Hematopoietic multipotent progenitor cell treated with erythropoietin and hydrocortisone succinate and interleukin-3 and kit ligand, for 15 days (in vitro differentiated cells): Measurements from ENCODE around the gene MROH8.
"Not testable (repeated sequence)": the region's sequence is repeated elsewhere in the genome, so short reads cannot be mapped to it uniquely, and the experiment has no call there.

ENCODE experiments used
- DNase-seq: peaks from one replicate; pipeline ENCODE4 v3.0.0-alpha.2; 2015; ENCODE audit warnings: low spot score

MROH8 gene

GRCh38 chr20:37154684-37155298 lies 24.6 kb downstream of the MROH8 start:
- DNase-seq, result no peak

DNA sequence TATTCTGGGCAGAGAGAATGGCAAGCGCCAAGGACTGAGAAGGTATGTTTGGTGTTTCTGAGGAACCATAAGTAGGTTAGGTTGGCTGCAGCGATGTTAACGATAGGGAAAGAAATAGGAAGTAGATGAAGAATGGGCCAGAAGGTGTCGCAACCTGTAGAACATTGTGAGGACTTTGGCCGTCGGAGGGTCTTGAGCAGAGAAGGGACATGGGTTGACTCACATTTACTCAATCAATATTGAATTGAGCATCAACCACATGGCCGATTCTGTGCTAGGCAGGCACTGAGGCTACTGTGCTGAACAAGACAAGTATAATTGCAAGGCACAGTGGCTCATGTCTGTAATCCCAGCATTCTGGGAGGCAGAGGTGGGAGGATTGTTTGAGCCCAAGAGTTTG lies 27.1 kb downstream of the MROH8 start:
- DNase-seq, result no peak

GRCh38 chr20:37151529-37151928 lies 27.8 kb downstream of the MROH8 start:
- DNase-seq, result no peak

DNA sequence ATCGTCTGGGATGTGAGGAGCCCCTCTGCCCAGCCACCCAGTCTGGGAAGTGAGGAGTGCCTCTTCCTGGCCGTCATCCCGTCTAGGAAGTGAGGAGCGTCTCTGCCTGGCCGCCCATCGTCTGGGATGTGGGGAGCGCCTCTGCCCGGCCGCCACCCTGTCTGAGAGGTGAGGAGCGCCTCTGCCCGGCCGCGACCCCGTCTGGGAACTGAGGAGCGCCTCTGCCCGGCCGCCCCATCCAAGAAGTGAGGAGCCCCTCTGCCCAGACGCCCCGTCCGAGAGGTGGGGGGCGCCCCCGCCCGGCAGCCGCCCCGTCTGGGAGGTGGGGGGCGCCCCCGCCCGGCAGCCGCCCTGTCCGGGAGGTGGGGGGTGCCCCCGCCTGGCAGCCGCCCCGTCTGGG lies 28.5 kb downstream of the MROH8 start:
- DNase-seq, result not testable (repeated sequence)

- no peak for DNase-seq
Observed at GRCh38 chr20:37147250-37147649, 32.1 kb downstream of the MROH8 start.

DNA sequence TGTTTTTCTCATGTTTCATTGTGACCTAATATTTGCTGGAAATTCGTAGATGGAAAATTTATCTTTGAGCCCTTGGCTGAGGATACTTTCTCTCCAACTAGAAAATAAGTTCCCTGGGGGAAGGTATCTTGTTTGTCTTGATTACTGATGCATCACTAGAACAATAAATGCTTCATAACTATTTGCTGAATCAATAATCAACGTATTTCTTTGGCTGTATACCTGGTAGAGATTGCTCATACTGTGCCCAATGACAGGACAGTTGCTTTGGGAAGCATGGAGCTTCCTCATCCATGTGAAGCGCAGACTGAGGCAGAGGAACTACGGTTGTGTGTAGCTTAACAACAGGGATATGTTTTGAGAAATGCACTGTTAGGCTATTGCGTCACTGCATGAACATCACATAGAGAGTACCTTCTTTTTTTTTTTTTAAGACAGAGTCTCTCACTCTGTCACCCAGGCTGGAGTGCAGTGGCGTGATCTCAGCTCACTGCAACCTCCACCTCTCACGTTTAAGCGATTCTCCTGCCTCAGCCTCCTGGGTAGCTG lies 34.4 kb downstream of the MROH8 start:
- no peak for DNase-seq

DNA sequence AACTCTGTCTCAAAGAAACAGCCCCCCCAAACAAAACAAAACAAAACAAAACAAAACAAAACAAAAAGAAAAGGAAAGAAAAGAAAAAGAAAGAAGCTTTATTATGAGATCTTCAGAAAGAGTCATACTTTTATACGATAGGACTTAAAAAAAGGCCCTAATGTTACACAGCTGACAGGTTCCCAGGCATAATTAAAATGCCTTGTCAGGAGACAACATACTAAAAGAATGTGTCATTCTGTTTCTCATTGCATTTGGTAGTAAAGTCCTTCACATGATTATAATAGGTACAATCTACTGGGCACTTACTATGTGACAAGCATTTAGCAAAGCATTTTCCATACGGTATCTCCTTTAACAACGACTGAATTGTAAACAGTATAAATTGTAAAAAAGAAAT lies 36.6 kb downstream of the MROH8 start:
- DNase-seq, result no peak

- DNase-seq, result no peak
Observed at GRCh38 chr20:37137547-37137946, 41.8 kb downstream of the MROH8 start.

DNA sequence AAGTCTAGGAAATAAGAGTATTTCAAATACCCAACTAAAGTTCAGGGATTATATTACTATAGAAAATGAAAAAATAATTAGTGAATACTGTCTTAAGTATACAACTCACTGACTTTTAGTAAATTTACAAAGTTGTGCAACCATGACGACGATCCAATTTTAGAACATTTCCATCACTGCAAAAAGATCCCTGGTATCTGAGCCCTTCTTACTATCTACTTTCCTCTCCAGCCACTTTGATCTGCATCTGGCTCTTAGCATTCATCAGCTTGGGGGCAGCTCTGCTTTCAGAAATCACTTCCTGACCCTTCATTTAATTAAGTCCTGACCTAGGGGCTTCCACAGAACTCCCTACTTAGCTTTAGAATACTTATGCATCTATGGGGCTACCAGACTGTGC lies 45.4 kb downstream of the MROH8 start:
- no peak for DNase-seq

GRCh38 chr20:37131486-37131885 lies 47.9 kb downstream of the MROH8 start:
- DNase-seq, result no peak

DNA sequence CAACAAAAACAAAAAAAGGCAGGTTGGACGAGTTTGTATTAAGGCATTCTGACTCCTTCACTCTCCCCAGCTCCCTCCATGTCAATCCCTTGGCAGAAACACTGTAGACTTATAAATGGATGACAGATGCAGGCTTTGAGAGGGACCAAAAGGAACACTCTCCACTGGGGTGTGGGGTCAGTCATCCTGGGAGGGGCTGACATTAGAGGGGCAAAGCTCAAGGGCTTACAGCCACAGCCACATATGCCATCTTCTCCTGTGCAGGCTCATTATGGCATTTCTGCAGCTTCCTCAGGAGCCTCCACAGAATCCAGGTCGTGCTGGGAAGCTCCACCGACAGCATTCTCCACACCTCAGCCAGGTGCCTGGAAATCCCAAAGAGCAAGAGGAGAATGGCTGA lies 50.5 kb downstream of the MROH8 start:
- no peak for DNase-seq

DNA sequence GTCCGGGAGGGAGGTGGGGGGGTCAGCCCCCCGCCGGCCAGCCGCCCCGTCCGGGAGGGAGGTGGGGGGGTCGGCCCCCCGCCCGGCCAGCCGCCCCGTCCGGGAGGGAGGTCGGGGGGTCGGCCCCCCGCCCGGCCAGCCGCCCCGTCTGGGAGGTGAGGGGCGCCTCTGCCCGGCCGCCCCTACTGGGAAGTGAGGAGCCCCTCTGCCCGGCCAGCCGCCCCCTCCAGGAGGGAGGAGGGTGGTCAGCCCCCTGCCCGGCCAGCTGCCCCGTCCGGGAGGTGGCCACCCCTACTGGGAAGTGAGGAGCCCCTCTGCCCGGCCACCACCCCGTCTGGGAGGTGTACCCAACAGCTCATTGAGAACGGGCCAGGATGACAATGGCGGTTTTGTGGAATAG lies 53.1 kb downstream of the MROH8 start:
- DNase-seq, result not testable (repeated sequence)

GRCh38 chr20:37123441-37123840 lies 55.9 kb downstream of the MROH8 start:
- no peak for DNase-seq

GRCh38 chr20:37120497-37120896 lies 58.9 kb downstream of the MROH8 start:
- no peak for DNase-seq

DNA sequence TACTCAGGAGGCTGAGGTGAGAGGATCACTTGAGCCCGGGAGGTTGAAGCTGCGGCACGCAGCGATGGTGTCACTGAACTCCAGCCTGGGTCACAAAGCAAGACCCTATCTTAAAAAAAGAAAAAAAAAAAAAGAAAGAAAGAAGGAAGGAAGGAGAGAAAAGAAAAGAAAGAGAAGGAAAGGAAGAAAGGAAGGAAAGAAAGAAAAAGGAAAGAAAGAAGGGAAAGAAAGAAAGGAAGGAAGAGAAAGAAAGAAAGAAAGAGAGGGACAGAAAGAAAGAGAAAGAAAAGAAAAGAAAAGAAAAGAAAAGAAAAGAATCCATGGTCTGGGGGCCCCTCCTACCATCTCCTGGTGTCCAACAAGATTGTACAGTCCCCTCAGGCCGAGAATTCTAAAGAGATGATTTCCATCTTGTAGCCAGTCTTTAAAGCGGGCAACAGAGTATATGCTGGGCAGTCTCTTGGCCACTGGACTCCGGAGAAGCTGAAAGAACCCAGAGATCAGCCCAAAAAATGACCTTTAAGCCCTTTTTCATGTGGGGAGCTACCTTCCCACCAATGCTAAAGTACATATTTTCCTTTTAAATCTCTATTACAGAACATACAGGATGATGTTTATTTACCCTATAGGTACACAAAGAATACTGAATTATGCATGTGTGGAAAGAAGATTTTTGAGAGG lies 59.9 kb downstream of the MROH8 start:
- no peak for DNase-seq

- no peak for DNase-seq
Observed at GRCh38 chr20:37114012-37114411, 65.3 kb downstream of the MROH8 start.

DNA sequence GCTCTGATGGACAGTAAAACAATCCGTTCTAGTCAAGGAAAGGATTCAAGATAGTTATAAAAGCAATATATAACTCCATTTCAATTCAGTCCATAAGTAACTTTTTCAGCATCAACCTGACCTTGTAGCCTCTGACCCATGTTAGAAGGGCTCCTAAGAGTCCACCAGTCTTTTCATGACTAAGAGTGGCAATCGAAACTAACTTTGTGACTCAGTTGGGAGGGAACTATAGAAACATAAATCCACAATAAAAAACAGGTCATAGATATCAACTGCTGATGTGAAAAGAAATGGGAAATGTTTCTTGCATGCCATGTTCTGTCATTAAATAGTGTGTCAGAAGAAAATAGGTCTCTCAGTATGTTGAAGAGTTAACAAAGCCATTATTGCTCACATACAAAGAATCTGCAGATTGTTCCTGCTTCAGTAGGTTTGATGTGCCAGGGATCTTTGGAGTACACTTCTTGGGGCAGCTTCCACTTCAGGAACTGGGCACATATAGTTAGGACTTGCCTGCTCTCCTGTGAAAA lies 67.4 kb downstream of the MROH8 start:
- no peak for DNase-seq

- DNase-seq, result no peak
Observed at GRCh38 chr20:37108676-37109075, 70.7 kb downstream of the MROH8 start.

- DNase-seq, result no peak
Observed at GRCh38 chr20:37102571-37102970, 76.8 kb downstream of the MROH8 start.

GRCh38 chr20:37096415-37097041 lies 82.8 kb downstream of the MROH8 start:
- no peak for DNase-seq

DNA sequence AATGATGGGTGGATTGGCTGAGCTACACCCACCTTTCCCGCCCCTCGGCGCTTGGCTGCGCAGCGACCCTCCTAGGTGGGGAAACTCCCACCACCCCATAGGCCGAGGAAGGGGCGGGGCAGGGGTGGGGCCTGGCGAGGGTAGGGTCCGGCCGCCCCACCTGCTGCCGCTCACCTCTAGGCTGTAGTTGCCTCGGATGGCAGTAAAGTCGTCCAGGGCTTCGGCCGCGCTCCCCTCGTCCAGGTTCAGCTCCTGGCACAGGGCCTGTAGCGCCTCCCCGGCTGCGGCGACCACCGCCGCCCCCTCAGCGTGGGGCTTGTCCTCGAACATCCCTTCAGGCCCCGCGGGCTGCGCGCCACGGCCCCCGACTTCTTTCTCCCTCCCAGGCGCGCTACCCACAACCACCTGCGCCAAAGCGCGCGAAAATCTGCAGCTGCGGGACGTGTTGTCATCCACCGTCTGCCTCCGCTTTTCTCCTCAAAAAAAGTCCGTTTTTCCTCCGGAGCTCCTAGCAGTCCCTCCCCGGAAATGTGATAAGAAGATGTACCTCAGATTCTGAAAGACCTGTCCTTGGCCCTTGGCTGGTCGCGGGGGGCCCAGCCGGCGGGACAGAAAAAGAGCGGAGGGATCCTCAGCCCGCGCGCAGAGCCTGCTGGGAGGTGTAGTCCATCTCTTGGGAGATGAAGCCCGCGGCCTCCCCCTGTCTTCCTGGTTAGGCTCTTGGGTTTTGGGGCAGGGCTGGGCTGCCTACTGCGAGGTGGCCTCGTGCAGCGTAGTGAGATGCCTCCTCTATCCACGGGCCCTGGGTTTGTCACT lies 83.5 kb downstream of the MROH8 start, which contains the start of gene RBL1:
Gene RBL1 (minus strand): TSS at position 399 of the 816 bp plus-strand sequence. CDS start 69 bp downstream, at position 330.
- peak; percentile 81 for DNase-seq

DNA sequence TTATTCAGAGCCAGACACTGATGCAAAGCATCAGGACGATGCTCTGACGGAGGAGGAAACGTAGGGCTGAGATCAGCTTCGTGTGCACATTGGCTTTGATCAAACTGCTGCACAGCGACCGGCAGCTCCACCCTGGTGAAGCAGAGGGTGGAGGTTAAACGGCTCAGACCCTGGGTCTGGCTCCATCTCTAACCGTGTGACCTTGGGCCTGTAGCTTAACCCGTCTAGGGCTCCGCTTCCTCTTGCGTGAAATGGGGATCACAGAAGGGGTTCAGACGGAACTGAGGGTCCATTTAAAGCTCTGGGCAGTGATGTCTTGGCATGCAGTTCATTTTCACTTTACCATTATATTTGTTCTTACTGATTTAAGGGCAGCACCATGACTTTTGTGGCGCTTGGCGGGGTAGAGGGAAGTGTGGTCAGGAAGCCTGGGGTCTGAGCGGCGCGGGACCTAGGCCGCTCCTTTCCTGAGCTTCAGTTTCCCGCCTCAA lies 84.2 kb downstream of the MROH8 start:
- DNase-seq, result peak; percentile 46
